ENCODE results near the gene BUD23. TPM values are rescaled to one million over a fixed set of nuclear protein-coding genes. Genes with fewer than 3 reads are reported as not detected.

Gene BUD23
- total RNA-seq, 4 donors from 2014 or later, result 83.9 to 128 (median 114) TPM

DNA sequence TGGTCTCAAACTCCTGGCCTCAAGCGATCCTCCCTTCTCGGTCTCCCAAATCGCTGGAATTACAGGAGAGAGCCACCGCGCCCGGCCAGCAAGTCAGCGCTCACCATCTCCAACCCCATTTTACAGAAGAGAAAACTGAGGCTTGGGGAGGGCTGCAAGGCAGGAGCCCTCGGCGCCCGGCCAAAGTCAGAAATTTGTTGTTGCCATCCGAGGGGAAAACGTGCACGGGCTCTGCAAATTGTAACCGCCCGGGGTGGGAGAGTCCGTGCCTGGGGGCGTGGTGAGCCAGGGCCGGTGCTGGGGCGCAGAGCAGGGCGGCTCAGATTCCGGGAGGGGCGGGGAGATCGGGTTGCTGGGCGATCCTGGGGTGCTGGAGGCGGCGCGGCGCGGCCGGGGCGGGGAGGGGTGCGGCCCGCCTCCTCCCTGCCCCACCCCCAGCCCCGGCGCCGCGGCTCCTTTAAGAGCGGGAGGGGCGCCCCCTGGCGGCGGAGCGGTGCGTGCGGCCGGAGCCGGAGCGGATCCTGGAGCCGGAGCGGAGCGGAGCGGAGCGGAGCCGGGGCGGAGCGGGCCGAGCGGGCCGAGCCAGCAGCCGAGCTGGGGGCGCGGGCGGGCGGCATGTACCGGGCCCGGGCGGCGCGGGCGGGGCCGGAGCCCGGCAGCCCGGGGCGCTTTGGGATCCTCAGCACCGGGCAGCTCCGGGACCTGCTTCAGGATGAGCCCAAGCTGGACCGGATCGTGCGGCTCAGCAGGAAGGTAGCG lies 15.9 kb upstream of the BUD23 start, which contains the start of gene VPS37D:
VPS37D (plus strand) TSS at position 488 of the 759 bp plus-strand sequence; CDS start at position 616, 128 bp downstream.
- in situ Hi-C loops (cut with MboI; ENCODE audit: low sequenced_read_pairs in 4 of 4), result loop anchor here in 3 of 4 donors (10.0 kb wide), 2 partner anchors 53 to 63 kb away; no protein-coding TSS in a partner anchor
- Histone ChIP-seq H3K4me3 (peak within 1 kb of the TSS; percentile 55 to 66 (median 57)), H3K27me3 (peaks cover 0 to 3% (median 0%) of the 10 kb centered on the region in 3 donors), H3K27ac (no peak within 1 kb of the TSS), H3K36me3 (no peaks in the 10 kb centered on the region), H3K4me1 (peaks cover 3 to 8% of the 10 kb centered on the region in 2 donors), H3K9me3 (peaks cover 0 to 6% (median 0%) of the 10 kb centered on the region in 3 donors)
- intact Hi-C loops (cut with DNase I; ENCODE audit: low total_unique reads), result loop anchor here (1.0 to 5.0 kb wide), 2 partner anchors 60 to 70 kb away; partner anchors contain the start of gene ABHD11
- TF ChIP-seq, protein P1, sequence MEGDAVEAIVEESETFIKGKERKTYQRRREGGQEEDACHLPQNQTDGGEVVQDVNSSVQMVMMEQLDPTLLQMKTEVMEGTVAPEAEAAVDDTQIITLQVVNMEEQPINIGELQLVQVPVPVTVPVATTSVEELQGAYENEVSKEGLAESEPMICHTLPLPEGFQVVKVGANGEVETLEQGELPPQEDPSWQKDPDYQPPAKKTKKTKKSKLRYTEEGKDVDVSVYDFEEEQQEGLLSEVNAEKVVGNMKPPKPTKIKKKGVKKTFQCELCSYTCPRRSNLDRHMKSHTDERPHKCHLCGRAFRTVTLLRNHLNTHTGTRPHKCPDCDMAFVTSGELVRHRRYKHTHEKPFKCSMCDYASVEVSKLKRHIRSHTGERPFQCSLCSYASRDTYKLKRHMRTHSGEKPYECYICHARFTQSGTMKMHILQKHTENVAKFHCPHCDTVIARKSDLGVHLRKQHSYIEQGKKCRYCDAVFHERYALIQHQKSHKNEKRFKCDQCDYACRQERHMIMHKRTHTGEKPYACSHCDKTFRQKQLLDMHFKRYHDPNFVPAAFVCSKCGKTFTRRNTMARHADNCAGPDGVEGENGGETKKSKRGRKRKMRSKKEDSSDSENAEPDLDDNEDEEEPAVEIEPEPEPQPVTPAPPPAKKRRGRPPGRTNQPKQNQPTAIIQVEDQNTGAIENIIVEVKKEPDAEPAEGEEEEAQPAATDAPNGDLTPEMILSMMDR (IDR thresholded peaks at IDR 0.05 in 4 of 5, conservative IDR thresholded peaks at IDR 0.05 in 1 of 5), result peak in 4 of 5 experiments; percentile 95 to 98 (median 97)
- no peak for TF ChIP-seq POLR2A (IDR thresholded peaks at IDR 0.05)
- DNase-seq (peak; percentile 72 to 79), ATAC-seq (peak; percentile 95 to 98)

DNA sequence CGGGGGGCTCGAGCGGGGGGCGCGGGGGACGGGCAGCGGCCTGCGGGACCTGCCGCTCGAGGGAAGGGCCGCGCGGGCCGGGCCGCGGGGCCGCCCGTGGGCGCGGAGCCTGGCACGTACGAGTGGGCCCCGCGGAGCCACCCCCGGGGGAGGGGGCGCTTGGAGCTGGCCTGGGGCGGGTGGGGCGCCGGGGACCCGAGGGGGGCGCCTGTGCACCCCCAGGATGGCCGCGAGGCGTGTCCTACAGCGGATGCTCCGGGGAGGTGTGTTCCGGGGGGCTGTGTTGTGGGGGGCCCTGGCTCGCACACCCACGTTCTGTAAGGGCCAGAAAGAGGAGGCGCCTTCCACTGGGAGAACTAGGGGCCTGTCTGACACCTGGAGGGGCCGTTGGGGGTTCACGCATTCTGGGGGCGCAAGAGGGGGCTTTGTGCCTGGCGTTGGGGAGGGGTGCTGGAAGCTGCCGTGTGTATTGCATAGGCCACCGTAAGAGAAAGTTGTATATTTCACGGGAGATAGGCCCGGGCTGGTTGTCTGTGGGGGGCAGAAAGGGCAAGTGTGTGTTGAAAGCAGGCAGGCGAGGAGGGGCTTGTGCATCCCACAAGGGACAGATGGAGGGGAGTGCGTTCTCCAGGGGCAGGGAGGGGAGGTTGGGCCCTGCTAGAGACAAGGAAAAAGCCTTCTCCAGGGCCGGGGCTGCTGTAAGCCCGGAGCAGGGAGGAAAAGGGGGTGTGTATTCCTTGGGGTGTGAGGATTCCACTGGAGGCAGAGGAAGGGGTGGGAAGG lies 15.1 kb upstream of the BUD23 start:
- peak in 1 of 2 donors; percentile 16 for ATAC-seq
- in situ Hi-C loops (cut with MboI; ENCODE audit: low sequenced_read_pairs in 4 of 4) (loop anchor here in 3 of 4 donors (10.0 kb wide), 2 partner anchors 53 to 63 kb away; no protein-coding TSS in a partner anchor), intact Hi-C loops (cut with DNase I; ENCODE audit: low total_unique reads) (loop anchor here (5.0 kb wide), 1 partner anchor 69 kb away; the partner anchor contains the start of gene ABHD11)
- Histone ChIP-seq H3K27ac (no peak overlapping the region), H3K36me3 (no peaks in the 10 kb centered on the region), H3K4me1 (peaks cover 3 to 8% of the 10 kb centered on the region in 2 donors), H3K4me3 (peak overlapping the region; percentile 53 to 66 (median 57)), H3K27me3 (no peaks in the 10 kb centered on the region), H3K9me3 (peaks cover 0 to under 1% (median 0%) of the 10 kb centered on the region in 3 donors)
- TF ChIP-seq POLR2A (IDR thresholded peaks at IDR 0.05), result no peak
- TF ChIP-seq, protein P1 (IDR thresholded peaks at IDR 0.05 in 4 of 5, conservative IDR thresholded peaks at IDR 0.05 in 1 of 5), result no peak
- no peak for DNase-seq

DNA sequence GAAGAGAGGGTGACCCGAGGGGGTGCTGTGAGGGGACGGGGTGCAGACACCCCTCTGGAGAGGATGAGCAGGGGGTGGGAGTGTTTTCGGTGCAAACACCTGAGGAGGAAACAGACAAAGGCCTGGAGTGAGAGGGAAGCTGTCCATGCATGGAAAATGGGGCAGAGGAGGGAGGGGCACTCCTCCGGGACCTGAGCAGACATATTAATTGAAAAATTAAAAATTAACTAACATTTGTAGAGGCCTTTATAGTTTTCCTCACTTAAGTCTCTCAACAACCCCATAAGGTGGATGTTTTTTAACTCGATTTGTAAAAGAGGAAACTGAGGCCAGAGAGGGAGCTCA lies 14.5 kb upstream of the BUD23 start:
- Histone ChIP-seq H3K27ac (no peak overlapping the region), H3K4me1 (peaks cover 3 to 8% of the 10 kb centered on the region in 2 donors), H3K4me3 (peak overlapping the region in 2 of 4 donors; percentile 57), H3K36me3 (no peaks in the 10 kb centered on the region), H3K27me3 (no peaks in the 10 kb centered on the region), H3K9me3 (no peaks in the 10 kb centered on the region)
- TF ChIP-seq POLR2A (IDR thresholded peaks at IDR 0.05), result no peak
- TF ChIP-seq, protein P1 (IDR thresholded peaks at IDR 0.05 in 4 of 5, conservative IDR thresholded peaks at IDR 0.05 in 1 of 5), result no peak
- intact Hi-C loops (cut with DNase I; ENCODE audit: low total_unique reads), result loop anchor here (5.0 kb wide), 1 partner anchor 68 kb away; the partner anchor contains the start of gene ABHD11
- no peak for DNase-seq
- in situ Hi-C loops (cut with MboI; ENCODE audit: low sequenced_read_pairs in 4 of 4), result loop anchor here in 3 of 4 donors (10.0 kb wide), 2 partner anchors 54 to 64 kb away; no protein-coding TSS in a partner anchor
- ATAC-seq, result no peak

DNA sequence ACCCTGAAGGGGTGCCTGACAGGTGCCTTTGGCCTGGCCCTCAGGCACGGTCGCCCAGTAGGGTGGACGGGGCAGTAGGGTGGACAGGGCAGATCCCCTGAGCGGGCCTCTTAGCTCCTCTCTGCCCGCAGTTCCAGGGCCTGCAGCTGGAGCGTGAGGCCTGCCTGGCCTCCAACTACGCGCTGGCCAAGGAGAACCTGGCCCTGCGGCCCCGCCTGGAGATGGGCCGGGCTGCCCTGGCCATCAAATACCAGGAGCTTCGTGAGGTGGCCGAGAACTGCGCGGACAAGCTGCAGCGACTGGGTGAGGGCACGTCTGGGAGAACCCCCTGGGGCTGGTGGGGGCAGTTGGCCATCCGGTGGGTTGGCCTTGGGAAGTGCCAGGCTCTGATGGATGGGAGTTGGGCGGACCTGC lies 14.1 kb upstream of the BUD23 start:
- in situ Hi-C loops (cut with MboI; ENCODE audit: low sequenced_read_pairs in 4 of 4) (loop anchor here in 3 of 4 donors (10.0 kb wide), 2 partner anchors 54 to 64 kb away; no protein-coding TSS in a partner anchor), intact Hi-C loops (cut with DNase I; ENCODE audit: low total_unique reads) (loop anchor here (5.0 kb wide), 1 partner anchor 68 kb away; the partner anchor contains the start of gene ABHD11)
- TF ChIP-seq, protein P1 (IDR thresholded peaks at IDR 0.05 in 4 of 5, conservative IDR thresholded peaks at IDR 0.05 in 1 of 5), result no peak
- TF ChIP-seq POLR2A (IDR thresholded peaks at IDR 0.05), result no peak
- Histone ChIP-seq H3K27ac (no peak overlapping the region), H3K4me3 (no peak overlapping the region), H3K36me3 (no peaks in the 10 kb centered on the region), H3K9me3 (no peaks in the 10 kb centered on the region), H3K27me3 (no peaks in the 10 kb centered on the region), H3K4me1 (peaks cover 3 to 8% of the 10 kb centered on the region in 2 donors)
- ATAC-seq (no peak), DNase-seq (no peak)
